Measurements from ENCODE around the gene TBP. TPM values are rescaled to one million over a fixed set of nuclear protein-coding genes. Genes with fewer than 3 reads are reported as not detected.
A peak's percentile ranks its signal among the peaks of the same experiment; 100 is the strongest.

The TBP gene
- total RNA-seq, 1 donor from 2014 or later = 10.2 TPM

GRCh38 chr6:170555305-170555704, 1.1 kb downstream of the TBP start:
- peaks cover 8 to 22% of the 10 kb centered on the region in 2 donors for H3K4me1 ChIP-seq
- H3K9me3 ChIP-seq = no peaks in the 10 kb centered on the region
- intact Hi-C loops (cut with DNase I) = no loop called here
- no peak for DNase-seq (ENCODE audit: low spot score in 2 of 2)
- H3K27me3 ChIP-seq = no peaks in the 10 kb centered on the region
- H3K36me3 ChIP-seq = peaks cover 7 to 11% of the 10 kb centered on the region in 2 donors
- peak overlapping the region; percentile 75 to 98 for H3K4me3 ChIP-seq
- no peak overlapping the region for H3K27ac ChIP-seq
- no peak for TF ChIP-seq CTCF (IDR thresholded peaks at IDR 0.05)

GRCh38 chr6:170561555-170561954, 7.4 kb downstream of the TBP start:
- Histone ChIP-seq H3K27me3 (no peaks in the 10 kb centered on the region), H3K9me3 (no peaks in the 10 kb centered on the region), H3K4me3 (no peak overlapping the region), H3K27ac (no peak overlapping the region), H3K36me3 (peaks cover 47 to 55% of the 10 kb centered on the region in 2 donors), H3K4me1 (no peaks in the 10 kb centered on the region)
- no peak for TF ChIP-seq CTCF (IDR thresholded peaks at IDR 0.05)
- intact Hi-C loops (cut with DNase I) = no loop called here
- DNase-seq (ENCODE audit: low spot score in 2 of 2) = no peak

- H3K27ac ChIP-seq = no peak overlapping the region
These were observed 10.9 kb downstream of the TBP start for GRCh38 chr6:170564936-170565530.

GRCh38 chr6:170572704-170573466, 18.7 kb downstream of the TBP start:
- TF ChIP-seq CTCF (IDR thresholded peaks at IDR 0.05) = no peak
- Histone ChIP-seq H3K36me3 (peaks cover 48 to 85% of the 10 kb centered on the region in 2 donors), H3K9me3 (no peaks in the 10 kb centered on the region), H3K27ac (no peak overlapping the region), H3K4me1 (no peaks in the 10 kb centered on the region), H3K27me3 (no peaks in the 10 kb centered on the region), H3K4me3 (no peak overlapping the region)
- no peak for DNase-seq (ENCODE audit: low spot score in 2 of 2)
- intact Hi-C loops (cut with DNase I) = no loop called here

More at GRCh38 chr6:170564936-170565530, 10.9 kb downstream of the TBP start:
- Histone ChIP-seq H3K36me3 (peaks cover 52 to 72% of the 10 kb centered on the region in 2 donors), H3K4me1 (no peaks in the 10 kb centered on the region), H3K9me3 (no peaks in the 10 kb centered on the region), H3K4me3 (no peak overlapping the region), H3K27me3 (no peaks in the 10 kb centered on the region)
- intact Hi-C loops (cut with DNase I) = no loop called here
- no peak for TF ChIP-seq CTCF (IDR thresholded peaks at IDR 0.05)
- DNase-seq (ENCODE audit: low spot score in 2 of 2) = no peak

- peaks cover 43 to 68% of the 10 kb centered on the region in 2 donors for H3K36me3 ChIP-seq
- no peaks in the 10 kb centered on the region for H3K27me3 ChIP-seq
- H3K9me3 ChIP-seq = no peaks in the 10 kb centered on the region
- no peak overlapping the region for H3K27ac ChIP-seq
- H3K4me3 ChIP-seq = no peak overlapping the region
- TF ChIP-seq CTCF (IDR thresholded peaks at IDR 0.05) = no peak
- H3K4me1 ChIP-seq = no peaks in the 10 kb centered on the region
- DNase-seq (ENCODE audit: low spot score in 2 of 2) = no peak
- intact Hi-C loops (cut with DNase I) = no loop called here
These were observed 21.1 kb downstream of the TBP start for GRCh38 chr6:170575250-170575649.

Data from ascending aorta (tissue), 2 donors.